ENCODE results near the gene SH3GL3.

Gene SH3GL3

DNA sequence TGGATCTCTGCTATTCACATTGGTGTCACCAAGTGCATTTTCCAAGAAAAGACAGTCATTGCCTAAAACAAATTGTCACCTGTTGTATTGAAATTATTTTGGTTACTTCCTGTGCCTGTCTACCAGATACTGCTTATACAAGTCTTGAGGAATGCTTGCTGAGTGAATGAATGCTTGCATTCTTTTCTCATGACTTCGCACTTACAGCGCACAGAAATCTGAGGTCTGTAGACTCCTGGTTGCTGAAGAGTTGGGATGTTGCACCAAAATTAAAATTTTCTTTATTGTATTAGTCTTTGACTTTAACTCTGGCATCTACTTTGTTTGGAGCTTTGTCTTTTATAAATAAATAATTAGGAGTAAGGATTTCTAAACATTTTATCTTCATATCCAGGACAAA, 28.4 kb downstream of the SH3GL3 start:
- TF ChIP-seq CTCF (IDR thresholded peaks at IDR 0.05; ENCODE audit: unreplicated experiment in 3 of 3): no peak

DNA sequence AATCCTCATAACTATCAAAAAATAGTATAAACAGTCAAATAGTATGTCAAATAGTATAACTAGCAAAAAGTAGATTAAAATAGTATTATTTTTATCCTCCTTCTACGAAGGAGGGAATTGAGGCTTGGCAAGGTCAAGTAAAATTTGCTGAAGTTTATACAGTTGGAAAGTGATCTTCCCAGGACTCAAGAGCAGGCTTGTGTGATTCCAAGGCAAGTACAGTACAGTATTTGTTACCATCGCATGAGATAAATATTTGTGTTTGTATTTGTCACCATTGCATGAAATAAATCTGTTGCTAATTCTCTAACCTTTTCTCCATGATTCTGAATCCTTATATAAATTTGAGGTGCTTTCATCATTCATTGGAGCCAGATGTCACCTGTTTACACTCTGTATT, 28.9 kb downstream of the SH3GL3 start:
- no peak overlapping the region for H3K4me3 Mint-ChIP-seq
- H3K36me3 Mint-ChIP-seq (ENCODE audit: low read depth): no peaks in the 10 kb centered on the region
- H3K9me3 Mint-ChIP-seq: peaks cover 5% of the 10 kb centered on the region
- H3K4me1 Mint-ChIP-seq: peaks cover 3% of the 10 kb centered on the region
- TF ChIP-seq CTCF (IDR thresholded peaks at IDR 0.05; ENCODE audit: unreplicated experiment in 3 of 3): no peak
- no peak overlapping the region for H3K27ac Mint-ChIP-seq
- peaks cover 4% of the 10 kb centered on the region for H3K27me3 Mint-ChIP-seq (ENCODE audit: low read depth)

More for the DNA sequence above, 28.4 kb downstream of the SH3GL3 start:
- Mint-ChIP-seq H3K4me3 (no peak overlapping the region), H3K4me1 (peaks cover 3% of the 10 kb centered on the region), H3K27me3 (ENCODE audit: low read depth) (no peaks in the 10 kb centered on the region), H3K9me3 (peaks cover 5% of the 10 kb centered on the region), H3K36me3 (ENCODE audit: low read depth) (no peaks in the 10 kb centered on the region), H3K27ac (no peak overlapping the region)

- H3K27me3 Mint-ChIP-seq (ENCODE audit: low read depth): peaks cover 5% of the 10 kb centered on the region
- no peak overlapping the region for H3K4me3 Mint-ChIP-seq
- peaks cover 3% of the 10 kb centered on the region for H3K4me1 Mint-ChIP-seq
- no peak overlapping the region for H3K27ac Mint-ChIP-seq
- H3K9me3 Mint-ChIP-seq: peaks cover 5% of the 10 kb centered on the region
- TF ChIP-seq CTCF (IDR thresholded peaks at IDR 0.05; ENCODE audit: unreplicated experiment in 3 of 3): no peak
- no peaks in the 10 kb centered on the region for H3K36me3 Mint-ChIP-seq (ENCODE audit: low read depth)
Observed at GRCh38 chr15:83476708-83477107, 29.6 kb downstream of the SH3GL3 start.

DNA sequence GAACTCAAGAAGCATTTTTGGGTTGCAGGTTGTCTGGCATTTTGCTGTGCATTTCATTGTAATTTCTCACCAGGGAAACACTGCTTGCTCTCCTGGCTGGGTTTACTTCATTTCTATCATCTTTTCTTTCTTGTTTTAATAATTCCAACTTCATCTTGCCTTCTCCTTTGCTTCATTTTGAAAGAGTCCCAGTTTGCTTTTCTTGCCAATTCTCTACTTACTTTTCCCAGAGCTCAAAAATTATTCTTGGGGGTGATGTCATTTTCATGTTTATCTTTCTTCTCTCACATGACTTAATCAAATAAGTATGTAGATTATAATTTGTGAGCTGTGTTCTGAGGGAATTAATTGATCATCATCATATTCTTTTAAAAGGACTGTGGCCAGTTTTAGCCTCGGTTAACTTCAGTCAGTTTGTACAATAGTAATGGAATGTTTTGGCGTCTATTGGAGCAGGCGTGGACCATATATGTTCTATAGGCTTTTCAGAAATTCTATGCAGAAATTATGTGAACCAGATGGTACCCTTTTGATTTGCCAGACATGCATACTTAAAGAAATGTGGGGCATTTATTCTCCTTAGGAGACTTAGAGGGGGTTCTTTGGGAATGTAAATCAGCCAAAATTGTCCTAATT, 30.1 kb downstream of the SH3GL3 start:
- Mint-ChIP-seq H3K27ac (no peak overlapping the region), H3K4me3 (no peak overlapping the region), H3K36me3 (ENCODE audit: low read depth) (no peaks in the 10 kb centered on the region), H3K9me3 (peaks cover 3% of the 10 kb centered on the region), H3K27me3 (ENCODE audit: low read depth) (peaks cover 5% of the 10 kb centered on the region), H3K4me1 (peaks cover 3% of the 10 kb centered on the region)
- no peak for TF ChIP-seq CTCF (IDR thresholded peaks at IDR 0.05; ENCODE audit: unreplicated experiment in 3 of 3)

DNA sequence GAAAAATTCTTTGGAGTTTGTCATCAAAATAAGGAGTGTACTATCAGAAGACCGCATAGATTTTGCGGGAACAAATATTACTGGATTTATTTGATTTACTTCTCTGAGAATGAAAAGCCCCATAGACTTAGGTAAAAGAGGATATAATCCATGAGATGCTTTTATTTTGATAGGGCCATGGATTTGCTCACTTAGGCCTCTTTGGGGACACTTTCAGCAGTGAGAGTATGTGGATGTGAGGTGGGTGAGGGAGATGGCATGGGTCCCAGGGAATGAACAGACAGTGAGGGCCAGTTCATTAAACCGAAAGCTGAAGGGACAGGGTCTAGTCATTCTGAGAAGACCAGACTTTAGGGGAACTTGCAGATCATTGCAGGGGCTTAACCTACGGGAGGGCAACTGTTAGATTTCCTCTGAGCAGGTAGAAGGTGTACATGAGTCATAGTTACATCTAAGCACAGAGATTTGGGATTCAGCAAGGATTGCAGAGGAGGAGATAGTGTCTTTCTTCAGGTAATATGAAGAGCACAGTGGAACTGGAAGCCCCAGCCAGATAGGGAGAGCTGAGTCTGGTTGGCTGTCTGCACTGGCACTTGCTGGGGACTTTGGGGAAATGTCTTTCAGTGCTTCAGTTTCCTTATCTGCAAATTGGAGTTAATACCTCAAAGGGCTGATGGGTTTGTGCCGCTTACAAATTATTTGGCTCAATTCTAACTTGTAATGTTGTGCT, 30.8 kb downstream of the SH3GL3 start:
- TF ChIP-seq CTCF (IDR thresholded peaks at IDR 0.05; ENCODE audit: unreplicated experiment in 3 of 3): no peak
- H3K9me3 Mint-ChIP-seq: peaks cover 1% of the 10 kb centered on the region
- H3K27ac Mint-ChIP-seq: no peak overlapping the region
- no peak overlapping the region for H3K4me3 Mint-ChIP-seq
- H3K4me1 Mint-ChIP-seq: peaks cover 3% of the 10 kb centered on the region
- no peaks in the 10 kb centered on the region for H3K36me3 Mint-ChIP-seq (ENCODE audit: low read depth)
- H3K27me3 Mint-ChIP-seq (ENCODE audit: low read depth): peaks cover 5% of the 10 kb centered on the region

GRCh38 chr15:83483612-83484011, 36.5 kb downstream of the SH3GL3 start:
- no peaks in the 10 kb centered on the region for H3K36me3 Mint-ChIP-seq (ENCODE audit: low read depth)
- H3K27ac Mint-ChIP-seq: no peak overlapping the region
- peaks cover 19% of the 10 kb centered on the region for H3K9me3 Mint-ChIP-seq
- H3K4me1 Mint-ChIP-seq: no peaks in the 10 kb centered on the region
- peaks cover 5% of the 10 kb centered on the region for H3K27me3 Mint-ChIP-seq (ENCODE audit: low read depth)
- H3K4me3 Mint-ChIP-seq: no peak overlapping the region
- no peak for TF ChIP-seq CTCF (IDR thresholded peaks at IDR 0.05; ENCODE audit: unreplicated experiment in 3 of 3)

Measured in nephron (organoid).